HepG2 (cell line): ENCODE results near the gene HSPA1B. TPM values are rescaled to one million over a fixed set of nuclear protein-coding genes. Genes with fewer than 3 reads are reported as not detected.

Experiments
- ARNT2 ChIP-seq: sonication (generic); formaldehyde crosslinking; IDR thresholded peaks from 2 replicates; pipeline ENCODE4 v1.8.0; 2022; ENCODE audit warnings: mild to moderate bottlenecking, low read depth, missing genetic modification reagents, moderate library complexity
- CBX2 ChIP-seq, 2 experiments: fragments of 200-600 bp in 1 of 2; sonication (generic); formaldehyde crosslinking in 1 of 2; IDR thresholded peaks; 2 replicates each; pipeline versions ENCODE4 v1.7.0 to v1.8.1; 2018 to 2022; ENCODE audit warnings: low read depth in 2 of 2, low read length in 1 of 2, mild to moderate bottlenecking in 1 of 2, missing genetic modification reagents in 1 of 2
- ELF3 ChIP-seq: IDR thresholded peaks from 2 replicates; pipeline ENCODE4 v1.6.1; 2016; ENCODE audit warnings: missing genetic modification reagents, missing compliant biosample characterization
- ELF4 ChIP-seq: sonication (generic); formaldehyde crosslinking; IDR thresholded peaks from 2 replicates; pipeline ENCODE4 v1.5.0; 2020; ENCODE audit warnings: missing genetic modification reagents, mild to moderate bottlenecking, moderate library complexity, borderline replicate concordance
- FIP1L1 ChIP-seq: fragments of 200-400 bp; formaldehyde crosslinking; IDR thresholded peaks from 2 replicates; pipeline ENCODE4 v1.6.1; 2018; ENCODE audit warnings: low read depth, mild to moderate bottlenecking, low read length, moderate library complexity, borderline replicate concordance; ENCODE audit not compliant: insufficient read depth
- HES4 ChIP-seq: sonication (generic); formaldehyde crosslinking; IDR thresholded peaks from 2 replicates; pipeline ENCODE4 v1.9.0; 2021; ENCODE audit warnings: mild to moderate bottlenecking, missing genetic modification reagents, borderline replicate concordance
- RNF2 ChIP-seq: fragments of 450-650 bp; conservative IDR thresholded peaks from 2 replicates; pipeline ENCODE4 v1.6.1; 2016; ENCODE audit warnings: low read depth
- SAP130 ChIP-seq: IDR thresholded peaks from 2 replicates; pipeline ENCODE4 v1.6.1; 2016; ENCODE audit warnings: low read depth
- SMARCC2 ChIP-seq: fragments of 450-650 bp; IDR thresholded peaks from 2 replicates; pipeline ENCODE4 v1.6.1; 2017; ENCODE audit warnings: antibody characterized with exemption, mild to moderate bottlenecking
- TCF7L2 ChIP-seq: IDR thresholded peaks from 2 replicates; pipeline ENCODE4 v1.6.1; 2011; ENCODE audit warnings: mild to moderate bottlenecking, low read depth, low read length, moderate library complexity
- YY1 ChIP-seq: IDR thresholded peaks from 2 replicates; pipeline ENCODE4 v1.6.1; 2011; ENCODE audit warnings: low read length, low read depth, moderate library complexity, mild to moderate bottlenecking; ENCODE audit not compliant: insufficient read depth, insufficient replicate concordance
- ZBTB33 ChIP-seq: sonication (generic); formaldehyde crosslinking; IDR thresholded peaks from 2 replicates; pipeline ENCODE4 v1.4.0; 2020; ENCODE audit warnings: missing genetic modification reagents
- ZNF383 ChIP-seq: sonication (generic); formaldehyde crosslinking; IDR thresholded peaks from 2 replicates; pipeline ENCODE4 v1.4.0; 2020; ENCODE audit warnings: missing genetic modification reagents, mild to moderate bottlenecking, borderline replicate concordance
- ZNF772 ChIP-seq: sonication (generic); formaldehyde crosslinking; IDR thresholded peaks from 2 replicates; pipeline ENCODE4 v1.5.0; 2020; ENCODE audit warnings: mild to moderate bottlenecking, missing genetic modification reagents
- polyA plus RNA-seq, 8 experiments: library from polyadenylated mRNA; depleted of rRNA in 3 of 8; stranded (reverse) in 7 of 8; unstranded in 1 of 8; fragments of >200 nt; fragmentation: Illumina TruSeq in 4 of 8; extraction: Trizol in 4 of 8; gene quantifications; 2 replicates each; pipeline versions ENCODE4 v1.2.1 to v1.2.3, GENCODE V29; 2011 to 2016; ENCODE audit warnings: low read depth in 4 of 8, missing spikeins in 1 of 8, mixed read lengths in 1 of 8; ENCODE audit not compliant: insufficient read depth in 1 of 8
- total RNA-seq, 5 experiments: library from RNA; depleted of rRNA; stranded (reverse); fragments of >200 nt; fragmentation: Illumina TruSeq; extraction: Trizol; gene quantifications; 2 replicates each; pipeline ENCODE4 v1.2.3, GENCODE V29; 2016; ENCODE audit warnings: low read depth in 1 of 5
- TF ChIP-seq, protein P1 (sequence below): sonication (generic); formaldehyde crosslinking; IDR thresholded peaks from 2 replicates; pipeline ENCODE4 v1.4.0; 2020; ENCODE audit warnings: missing genetic modification reagents, borderline replicate concordance
- TF ChIP-seq, protein P2 (sequence below): sonication (generic); formaldehyde crosslinking; IDR thresholded peaks from 2 replicates; pipeline ENCODE4 v1.4.0; 2020; ENCODE audit warnings: missing genetic modification reagents
- TF ChIP-seq, protein P3 (sequence below): sonication (generic); formaldehyde crosslinking; IDR thresholded peaks from 2 replicates; pipeline ENCODE4 v1.8.0; 2022; ENCODE audit warnings: mild to moderate bottlenecking, missing genetic modification reagents, borderline replicate concordance

Gene HSPA1B
- total and polyA plus RNA-seq, 2 of the 13 experiments (the other 11 are each of a cell fraction or from before 2014, with no cell fraction given) = 26.0 to 186 TPM

GRCh38 chr6:31795616-31796298 is 31.8 kb upstream of the HSPA1B start, which contains the start of gene VARS1 (continued):
- TF ChIP-seq, protein P1, sequence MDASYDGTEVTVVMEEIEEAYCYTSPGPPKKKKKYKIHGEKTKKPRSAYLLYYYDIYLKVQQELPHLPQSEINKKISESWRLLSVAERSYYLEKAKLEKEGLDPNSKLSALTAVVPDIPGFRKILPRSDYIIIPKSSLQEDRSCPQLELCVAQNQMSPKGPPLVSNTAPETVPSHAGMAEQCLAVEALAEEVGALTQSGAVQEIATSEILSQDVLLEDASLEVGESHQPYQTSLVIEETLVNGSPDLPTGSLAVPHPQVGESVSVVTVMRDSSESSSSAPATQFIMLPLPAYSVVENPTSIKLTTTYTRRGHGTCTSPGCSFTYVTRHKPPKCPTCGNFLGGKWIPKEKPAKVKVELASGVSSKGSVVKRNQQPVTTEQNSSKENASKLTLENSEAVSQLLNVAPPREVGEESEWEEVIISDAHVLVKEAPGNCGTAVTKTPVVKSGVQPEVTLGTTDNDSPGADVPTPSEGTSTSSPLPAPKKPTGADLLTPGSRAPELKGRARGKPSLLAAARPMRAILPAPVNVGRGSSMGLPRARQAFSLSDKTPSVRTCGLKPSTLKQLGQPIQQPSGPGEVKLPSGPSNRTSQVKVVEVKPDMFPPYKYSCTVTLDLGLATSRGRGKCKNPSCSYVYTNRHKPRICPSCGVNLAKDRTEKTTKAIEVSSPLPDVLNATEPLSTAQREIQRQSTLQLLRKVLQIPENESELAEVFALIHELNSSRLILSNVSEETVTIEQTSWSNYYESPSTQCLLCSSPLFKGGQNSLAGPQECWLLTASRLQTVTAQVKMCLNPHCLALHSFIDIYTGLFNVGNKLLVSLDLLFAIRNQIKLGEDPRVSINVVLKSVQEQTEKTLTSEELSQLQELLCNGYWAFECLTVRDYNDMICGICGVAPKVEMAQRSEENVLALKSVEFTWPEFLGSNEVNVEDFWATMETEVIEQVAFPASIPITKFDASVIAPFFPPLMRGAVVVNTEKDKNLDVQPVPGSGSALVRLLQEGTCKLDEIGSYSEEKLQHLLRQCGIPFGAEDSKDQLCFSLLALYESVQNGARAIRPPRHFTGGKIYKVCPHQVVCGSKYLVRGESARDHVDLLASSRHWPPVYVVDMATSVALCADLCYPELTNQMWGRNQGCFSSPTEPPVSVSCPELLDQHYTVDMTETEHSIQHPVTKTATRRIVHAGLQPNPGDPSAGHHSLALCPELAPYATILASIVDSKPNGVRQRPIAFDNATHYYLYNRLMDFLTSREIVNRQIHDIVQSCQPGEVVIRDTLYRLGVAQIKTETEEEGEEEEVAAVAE (CRISPR knock-in tag) = no peak
- TF ChIP-seq RNF2 (peak; percentile 92), ZNF772 (CRISPR knock-in tag) (peak; percentile 42; the same call in 1 of the 2 replicates), SAP130 (CRISPR knock-in tag) (peak; percentile 98), FIP1L1 (no peak), TCF7L2 (no peak), HES4 (peak; percentile 75; the same call in 1 of the 2 replicates), ELF4 (CRISPR knock-in tag) (peak; percentile 82; the same call in 1 of the 2 replicates), ELF3 (0 out of 2 replicates have a peak, but pooled peaks have one; percentile 15), ZNF383 (CRISPR knock-in tag) (no peak), YY1 (peak; percentile 71), ZBTB33 (CRISPR knock-in tag) (no peak), CBX2 (IDR thresholded peaks at IDR 0.05; ENCODE audit: low read depth, low read length) (no peak), CBX2 (CRISPR knock-in tag; IDR thresholded peaks at IDR 0.05; ENCODE audit: low read depth) (no peak), ARNT2 (CRISPR knock-in tag) (peak; percentile 97), SMARCC2 (no peak)
- TF ChIP-seq, protein P2, sequence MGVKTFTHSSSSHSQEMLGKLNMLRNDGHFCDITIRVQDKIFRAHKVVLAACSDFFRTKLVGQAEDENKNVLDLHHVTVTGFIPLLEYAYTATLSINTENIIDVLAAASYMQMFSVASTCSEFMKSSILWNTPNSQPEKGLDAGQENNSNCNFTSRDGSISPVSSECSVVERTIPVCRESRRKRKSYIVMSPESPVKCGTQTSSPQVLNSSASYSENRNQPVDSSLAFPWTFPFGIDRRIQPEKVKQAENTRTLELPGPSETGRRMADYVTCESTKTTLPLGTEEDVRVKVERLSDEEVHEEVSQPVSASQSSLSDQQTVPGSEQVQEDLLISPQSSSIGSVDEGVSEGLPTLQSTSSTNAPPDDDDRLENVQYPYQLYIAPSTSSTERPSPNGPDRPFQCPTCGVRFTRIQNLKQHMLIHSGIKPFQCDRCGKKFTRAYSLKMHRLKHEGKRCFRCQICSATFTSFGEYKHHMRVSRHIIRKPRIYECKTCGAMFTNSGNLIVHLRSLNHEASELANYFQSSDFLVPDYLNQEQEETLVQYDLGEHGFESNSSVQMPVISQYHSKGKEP (CRISPR knock-in tag) = no peak
- TF ChIP-seq, protein P3, sequence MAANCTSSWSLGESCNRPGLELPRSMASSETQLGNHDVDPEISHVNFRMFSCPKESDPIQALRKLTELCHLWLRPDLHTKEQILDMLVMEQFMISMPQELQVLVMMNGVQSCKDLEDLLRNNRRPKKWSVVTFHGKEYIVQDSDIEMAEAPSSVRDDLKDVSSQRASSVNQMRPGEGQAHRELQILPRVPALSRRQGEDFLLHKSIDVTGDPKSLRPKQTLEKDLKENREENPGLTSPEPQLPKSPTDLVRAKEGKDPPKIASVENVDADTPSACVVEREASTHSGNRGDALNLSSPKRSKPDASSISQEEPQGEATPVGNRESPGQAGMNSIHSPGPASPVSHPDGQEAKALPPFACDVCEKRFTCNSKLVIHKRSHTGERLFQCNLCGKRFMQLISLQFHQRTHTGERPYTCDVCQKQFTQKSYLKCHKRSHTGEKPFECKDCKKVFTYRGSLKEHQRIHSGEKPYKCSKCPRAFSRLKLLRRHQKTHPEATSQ = no peak
